Ecto neural progenitor cell (in vitro differentiated cells): ENCODE data around the gene IER3.
"Not testable (repeated sequence)": the region's sequence is repeated elsewhere in the genome, so short reads cannot be mapped to it uniquely, and the experiment has no call there.

ENCODE experiments used
- DNase-seq: peaks from one replicate; pipeline ENCODE4 v3.0.0-alpha.2; 2018; ENCODE audit warnings: low spot score

The IER3 gene

DNA sequence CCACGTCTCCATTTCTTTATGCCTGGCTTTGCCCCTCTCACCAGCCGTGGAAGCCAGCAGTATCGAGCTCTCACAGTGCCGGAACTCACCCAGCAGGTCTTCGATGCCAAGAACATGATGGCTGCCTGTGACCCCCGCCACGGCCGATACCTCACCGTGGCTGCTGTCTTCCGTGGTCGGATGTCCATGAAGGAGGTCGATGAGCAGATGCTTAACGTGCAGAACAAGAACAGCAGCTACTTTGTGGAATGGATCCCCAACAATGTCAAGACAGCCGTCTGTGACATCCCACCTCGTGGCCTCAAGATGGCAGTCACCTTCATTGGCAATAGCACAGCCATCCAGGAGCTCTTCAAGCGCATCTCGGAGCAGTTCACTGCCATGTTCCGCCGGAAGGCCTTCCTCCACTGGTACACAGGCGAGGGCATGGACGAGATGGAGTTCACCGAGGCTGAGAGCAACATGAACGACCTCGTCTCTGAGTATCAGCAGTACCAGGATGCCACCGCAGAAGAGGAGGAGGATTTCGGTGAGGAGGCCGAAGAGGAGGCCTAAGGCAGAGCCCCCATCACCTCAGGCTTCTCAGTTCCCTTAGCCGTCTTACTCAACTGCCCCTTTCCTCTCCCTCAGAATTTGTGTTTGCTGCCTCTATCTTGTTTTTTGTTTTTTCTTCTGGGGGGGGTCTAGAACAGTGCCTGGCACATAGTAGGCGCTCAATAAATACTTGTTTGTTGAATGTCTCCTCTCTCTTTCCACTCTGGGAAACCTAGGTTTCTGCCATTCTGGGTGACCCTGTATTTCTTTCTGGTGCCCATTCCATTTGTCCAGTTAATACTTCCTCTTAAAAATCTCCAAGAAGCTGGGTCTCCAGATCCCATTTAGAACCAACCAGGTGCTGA, 20.3 kb downstream of the IER3 start:
- DNase-seq = not testable (repeated sequence)

- not testable (repeated sequence) for DNase-seq
Measured at GRCh38 chr6:30723159-30723842, 21.0 kb downstream of the IER3 start.

DNA sequence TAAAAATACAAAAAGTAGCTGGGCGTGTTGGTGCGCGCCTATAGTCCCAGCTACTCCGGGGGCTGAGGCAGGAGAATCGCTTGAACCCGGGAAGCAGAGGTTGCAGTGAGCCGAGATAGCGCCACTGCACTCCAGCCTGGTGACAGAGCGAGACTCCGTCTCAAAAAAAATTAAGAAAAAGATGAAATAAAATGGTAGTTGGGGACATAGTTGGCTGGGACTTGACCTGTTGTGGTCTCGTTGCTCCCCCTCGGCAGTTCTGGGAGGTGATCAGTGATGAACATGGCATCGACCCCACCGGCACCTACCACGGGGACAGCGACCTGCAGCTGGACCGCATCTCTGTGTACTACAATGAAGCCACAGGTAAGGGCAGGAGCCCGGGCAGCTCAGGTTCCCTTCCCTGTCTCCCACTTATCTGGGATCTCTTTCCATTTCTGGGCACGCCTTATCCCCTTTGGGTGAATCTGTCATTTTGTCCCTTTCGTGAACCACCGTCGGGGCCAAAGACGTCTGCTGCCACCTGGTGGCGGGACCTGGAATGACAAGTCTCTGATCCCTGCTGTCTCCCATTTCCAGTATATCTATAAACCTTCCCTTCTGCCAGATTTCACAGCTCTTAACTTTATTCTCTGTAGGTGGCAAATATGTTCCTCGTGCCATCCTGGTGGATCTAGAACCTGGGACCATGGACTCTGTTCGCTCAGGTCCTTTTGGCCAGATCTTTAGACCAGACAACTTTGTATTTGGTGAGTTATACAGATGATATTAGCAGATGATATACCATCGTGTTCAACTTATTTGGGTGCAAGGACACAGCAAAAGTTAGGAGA, 21.9 kb downstream of the IER3 start:
- peak; percentile 86 for DNase-seq

DNA sequence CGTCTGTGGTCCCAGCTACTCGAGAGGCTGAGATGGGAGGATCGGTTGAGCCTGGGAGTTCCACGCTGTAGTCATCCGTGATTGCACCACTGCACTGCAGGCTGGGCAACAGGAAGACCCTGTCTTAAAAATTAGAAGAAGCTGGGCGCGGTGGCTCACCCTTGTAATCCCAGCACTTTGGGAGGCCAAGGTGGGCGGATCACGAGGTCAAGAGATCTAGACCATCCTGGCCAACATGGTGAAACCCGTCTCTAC, 22.4 kb downstream of the IER3 start:
- not testable (repeated sequence) for DNase-seq

DNA sequence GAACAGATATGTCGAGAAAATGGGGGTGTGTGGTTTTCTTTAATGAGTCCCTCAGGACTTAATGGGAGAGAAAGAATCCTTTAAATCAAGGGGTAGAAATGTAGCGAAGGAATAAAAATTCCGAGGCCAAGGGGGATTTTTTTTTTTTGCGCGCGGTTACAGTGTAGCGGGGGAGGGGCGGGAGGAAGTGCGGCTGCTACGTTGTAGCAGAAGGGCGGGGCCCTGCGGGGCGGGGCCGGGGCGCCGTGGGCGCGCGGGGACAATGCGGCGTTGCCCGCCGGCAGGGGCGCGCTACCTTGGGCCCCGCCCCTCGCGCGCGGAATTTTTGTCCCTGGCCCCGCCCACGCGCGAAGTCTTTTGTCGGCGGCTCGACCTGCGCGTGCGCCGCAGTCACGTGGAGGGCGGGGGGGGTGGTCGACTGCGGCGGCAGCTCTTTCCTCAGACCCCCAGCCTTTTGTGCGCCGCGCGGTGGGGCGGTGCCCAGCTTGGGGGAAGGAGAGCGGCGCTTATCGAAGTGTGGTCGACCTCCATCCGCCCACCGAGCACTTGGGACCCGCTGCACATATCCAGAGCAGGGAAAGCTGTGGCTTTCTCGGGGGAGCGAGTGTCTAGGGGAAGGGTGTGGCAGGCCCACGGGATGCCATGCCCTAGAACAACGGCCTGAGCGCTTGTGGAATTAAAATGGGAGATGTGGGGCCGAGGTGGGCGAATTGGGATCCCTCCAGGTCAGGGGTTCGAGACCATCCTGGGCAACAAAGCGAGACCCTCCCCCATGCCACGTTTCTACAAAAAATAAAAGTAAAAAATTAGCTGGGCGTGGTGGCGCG, 22.9 kb downstream of the IER3 start:
- peak; percentile 95 for DNase-seq

- DNase-seq = peak; percentile 81
Measured at GRCh38 chr6:30720738-30721197, 23.6 kb downstream of the IER3 start.

- DNase-seq = peak; percentile 98
Measured at GRCh38 chr6:30719791-30720737, 24.3 kb downstream of the IER3 start, which contains the start of gene TUBB. Gene TUBB, plus strand, starts transcription at chr6:30720352. Its CDS starts 155 bp downstream, at chr6:30720507.

- DNase-seq = no peak
Measured at GRCh38 chr6:30719356-30719755, 25.0 kb downstream of the IER3 start.

DNA sequence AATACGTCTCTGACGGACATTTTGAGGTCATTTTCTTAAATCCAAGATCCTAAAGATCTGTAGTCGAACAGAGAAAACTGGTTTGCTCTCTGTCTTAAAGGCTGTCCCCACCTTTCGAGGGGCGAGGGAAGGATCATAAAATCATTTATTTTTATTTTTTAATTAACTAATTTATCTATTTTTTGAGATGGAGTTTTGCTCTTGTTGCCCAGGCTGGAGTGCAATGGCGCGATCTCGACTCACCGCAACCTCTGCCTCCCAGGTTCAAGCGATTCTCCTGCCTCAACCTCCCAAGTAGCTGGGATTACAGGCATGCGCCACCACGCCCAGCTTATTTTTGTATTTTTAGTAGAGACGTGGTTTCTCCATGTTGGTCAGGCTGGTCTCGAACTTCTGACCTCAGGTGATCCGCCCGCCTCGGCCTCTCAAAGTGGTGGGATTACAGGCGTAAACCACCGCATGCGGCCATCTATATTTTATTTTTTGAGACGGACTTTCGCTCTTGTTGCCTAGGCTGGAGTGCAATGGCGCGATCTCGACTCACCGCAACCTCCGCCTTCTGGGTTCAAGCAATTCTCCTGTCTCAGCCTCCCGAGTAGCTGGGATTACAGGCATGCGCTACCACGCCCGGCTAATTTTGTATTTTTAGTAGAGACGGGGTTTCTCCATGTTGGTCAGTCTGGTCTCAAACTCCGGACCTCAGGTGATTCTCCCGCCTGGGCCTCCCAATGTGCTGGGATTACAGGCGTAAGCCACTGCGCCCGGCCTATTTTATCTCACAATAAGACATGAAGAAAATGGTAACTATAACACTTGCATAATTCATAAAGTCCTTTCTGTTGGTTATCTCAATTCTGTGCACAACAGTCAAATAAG, 26.3 kb downstream of the IER3 start:
- DNase-seq = not testable (repeated sequence)

DNA sequence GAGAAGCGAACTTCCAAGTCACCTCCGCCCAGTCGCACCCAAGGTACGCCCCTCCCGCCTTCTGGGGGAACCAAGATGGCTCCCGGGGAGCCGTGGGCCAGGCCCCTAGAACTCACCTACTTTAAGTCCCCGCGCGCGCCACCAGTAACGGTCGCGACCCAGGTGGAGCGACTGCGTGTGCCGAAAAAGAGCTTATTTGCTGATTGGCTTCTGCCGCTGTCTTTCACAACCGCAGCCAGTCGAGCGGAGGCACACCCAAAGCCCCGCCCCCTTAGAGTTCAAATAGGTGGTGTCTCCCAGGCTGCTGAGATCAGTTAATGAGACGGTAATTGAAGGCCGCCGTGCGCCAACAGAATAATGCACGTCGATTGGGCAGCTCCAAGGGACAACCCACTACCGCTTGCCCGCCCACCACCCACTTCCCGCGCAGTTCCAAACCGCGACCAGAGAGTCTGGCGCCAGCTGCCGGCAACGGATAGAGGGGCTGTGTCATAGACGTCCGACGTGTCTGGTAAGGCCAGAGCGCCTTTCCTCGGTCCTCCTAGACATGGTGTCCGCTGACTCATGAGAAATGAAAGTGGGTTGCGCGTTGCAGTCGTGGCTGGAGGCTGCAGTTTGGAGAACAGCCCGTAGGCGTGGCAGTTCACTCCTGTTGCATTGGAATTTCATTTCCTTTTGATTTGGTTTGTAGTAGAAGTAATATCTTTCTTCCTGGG, 27.1 kb downstream of the IER3 start, which contains the start of gene MDC1:
Gene MDC1 (minus strand): TSS at position 153 of the 716 bp plus-strand sequence. CDS start 2,106 bp downstream, outside the sequence.
- DNase-seq = peak; percentile 98

- DNase-seq = no peak
Measured at GRCh38 chr6:30716879-30717128, 27.5 kb downstream of the IER3 start.

GRCh38 chr6:30714263-30714662, 30.1 kb downstream of the IER3 start:
- DNase-seq = no peak

GRCh38 chr6:30712441-30712945, 31.9 kb downstream of the IER3 start:
- no peak for DNase-seq

- no peak for DNase-seq
Measured at GRCh38 chr6:30711758-30712380, 32.5 kb downstream of the IER3 start.

- no peak for DNase-seq
Measured at GRCh38 chr6:30709101-30709868, 35.1 kb downstream of the IER3 start.

- no peak for DNase-seq
Measured at GRCh38 chr6:30707281-30707850, 37.0 kb downstream of the IER3 start.

GRCh38 chr6:30705620-30706019, 38.7 kb downstream of the IER3 start:
- no peak for DNase-seq
